ENCODE data around the gene PTPRU.
"Not testable (repeated sequence)": the region's sequence is repeated elsewhere in the genome, so short reads cannot be mapped to it uniquely, and the experiment has no call there.

The PTPRU gene

DNA sequence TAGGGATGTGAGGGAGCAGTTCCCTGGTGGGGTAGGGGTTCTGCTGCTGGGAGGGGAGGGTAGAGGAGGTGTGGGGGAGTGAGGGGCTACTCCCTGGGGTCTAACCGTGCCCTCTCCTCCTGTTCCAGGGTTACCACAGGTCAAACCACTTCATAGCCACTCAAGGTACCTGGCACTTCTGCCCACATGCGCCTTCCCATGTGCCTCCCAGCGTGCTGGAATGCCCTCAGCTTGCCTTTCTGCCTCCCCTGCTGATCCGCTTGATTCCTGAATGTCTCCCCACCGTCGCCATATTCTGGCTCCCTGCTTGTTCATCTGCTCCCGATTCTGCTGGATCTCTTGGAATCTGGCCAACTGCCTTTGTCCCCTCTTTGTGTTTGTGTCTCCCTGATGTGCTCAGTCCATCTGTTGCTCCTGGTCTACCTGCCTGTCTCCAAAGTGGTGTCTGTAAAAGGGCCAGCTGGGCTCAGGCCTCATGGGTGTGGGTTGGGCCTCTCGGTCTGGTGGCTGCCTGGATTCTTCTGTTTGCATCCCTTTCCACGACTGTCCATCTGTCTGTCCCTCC lies 74.4 kb downstream of the PTPRU start:
- Histone ChIP-seq H3K4me2 (ENCODE audit: low read depth, low read length, poor library complexity, severe bottlenecking) (no peak overlapping the region), H3K9me3 (ENCODE audit: insufficient read depth, low read depth, low read length) (no peaks in the 10 kb centered on the region), H3K79me2 (ENCODE audit: insufficient read depth, low read length) (no peaks in the 10 kb centered on the region), H2AFZ (ENCODE audit: low read length) (no peak overlapping the region), H3K9ac (ENCODE audit: low read depth, low read length, poor library complexity, severe bottlenecking) (no peak overlapping the region), H3K4me1 (ENCODE audit: insufficient read depth, low read length, poor library complexity, severe bottlenecking) (no peaks in the 10 kb centered on the region), H3K4me3 (ENCODE audit: low read length, poor library complexity, severe bottlenecking) (no peak overlapping the region), H3K9me2 (replicated peaks; ENCODE audit: low read depth, low read length) (no peaks in the 10 kb centered on the region), H3K27me3 (ENCODE audit: insufficient read depth, low read length, poor library complexity, severe bottlenecking) (no peaks in the 10 kb centered on the region), H3F3A (ENCODE audit: low read depth) (no peaks in the 10 kb centered on the region), H3K36me3 (ENCODE audit: insufficient read depth, low read length) (no peaks in the 10 kb centered on the region), H4K20me1 (ENCODE audit: insufficient read depth, low read length, poor library complexity, severe bottlenecking) (no peaks in the 10 kb centered on the region)
- TF ChIP-seq, protein P1, sequence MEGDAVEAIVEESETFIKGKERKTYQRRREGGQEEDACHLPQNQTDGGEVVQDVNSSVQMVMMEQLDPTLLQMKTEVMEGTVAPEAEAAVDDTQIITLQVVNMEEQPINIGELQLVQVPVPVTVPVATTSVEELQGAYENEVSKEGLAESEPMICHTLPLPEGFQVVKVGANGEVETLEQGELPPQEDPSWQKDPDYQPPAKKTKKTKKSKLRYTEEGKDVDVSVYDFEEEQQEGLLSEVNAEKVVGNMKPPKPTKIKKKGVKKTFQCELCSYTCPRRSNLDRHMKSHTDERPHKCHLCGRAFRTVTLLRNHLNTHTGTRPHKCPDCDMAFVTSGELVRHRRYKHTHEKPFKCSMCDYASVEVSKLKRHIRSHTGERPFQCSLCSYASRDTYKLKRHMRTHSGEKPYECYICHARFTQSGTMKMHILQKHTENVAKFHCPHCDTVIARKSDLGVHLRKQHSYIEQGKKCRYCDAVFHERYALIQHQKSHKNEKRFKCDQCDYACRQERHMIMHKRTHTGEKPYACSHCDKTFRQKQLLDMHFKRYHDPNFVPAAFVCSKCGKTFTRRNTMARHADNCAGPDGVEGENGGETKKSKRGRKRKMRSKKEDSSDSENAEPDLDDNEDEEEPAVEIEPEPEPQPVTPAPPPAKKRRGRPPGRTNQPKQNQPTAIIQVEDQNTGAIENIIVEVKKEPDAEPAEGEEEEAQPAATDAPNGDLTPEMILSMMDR (conservative IDR thresholded peaks at IDR 0.05; ENCODE audit: low read length): no peak
- TF ChIP-seq EZH2phosphoT487 (IDR thresholded peaks at IDR 0.05; ENCODE audit: borderline replicate concordance): no peak

DNA sequence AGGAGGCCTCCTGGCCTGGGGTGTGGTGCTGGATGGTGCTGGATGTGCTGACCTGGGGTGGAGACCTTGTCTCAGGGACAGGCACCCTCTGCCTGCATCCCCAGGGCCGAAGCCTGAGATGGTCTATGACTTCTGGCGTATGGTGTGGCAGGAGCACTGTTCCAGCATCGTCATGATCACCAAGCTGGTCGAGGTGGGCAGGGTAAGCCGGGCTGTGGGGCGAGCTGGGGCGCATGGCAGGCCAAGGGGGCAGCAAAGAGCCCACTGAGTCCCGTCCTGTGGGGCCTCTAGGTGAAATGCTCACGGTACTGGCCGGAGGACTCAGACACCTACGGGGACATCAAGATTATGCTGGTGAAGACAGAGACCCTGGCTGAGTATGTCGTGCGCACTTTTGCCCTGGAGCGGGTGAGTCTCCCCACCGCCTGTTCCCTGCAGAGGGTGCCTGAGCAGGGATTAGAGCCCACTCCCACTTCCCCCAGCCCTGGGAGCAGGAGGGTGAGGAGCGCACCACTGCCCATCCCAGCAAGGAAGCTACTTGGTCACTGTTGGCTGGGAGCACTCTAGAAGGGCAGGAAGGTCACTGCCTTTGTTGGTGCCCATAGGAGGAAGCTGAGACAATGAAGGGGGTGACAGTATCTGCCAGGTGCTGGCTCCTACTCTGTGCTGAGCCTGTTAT lies 75.2 kb downstream of the PTPRU start:
- Histone ChIP-seq H3K4me3 (ENCODE audit: low read length, poor library complexity, severe bottlenecking) (no peak overlapping the region), H3F3A (ENCODE audit: low read depth) (no peaks in the 10 kb centered on the region), H4K20me1 (ENCODE audit: insufficient read depth, low read length, poor library complexity, severe bottlenecking) (no peaks in the 10 kb centered on the region)

DNA sequence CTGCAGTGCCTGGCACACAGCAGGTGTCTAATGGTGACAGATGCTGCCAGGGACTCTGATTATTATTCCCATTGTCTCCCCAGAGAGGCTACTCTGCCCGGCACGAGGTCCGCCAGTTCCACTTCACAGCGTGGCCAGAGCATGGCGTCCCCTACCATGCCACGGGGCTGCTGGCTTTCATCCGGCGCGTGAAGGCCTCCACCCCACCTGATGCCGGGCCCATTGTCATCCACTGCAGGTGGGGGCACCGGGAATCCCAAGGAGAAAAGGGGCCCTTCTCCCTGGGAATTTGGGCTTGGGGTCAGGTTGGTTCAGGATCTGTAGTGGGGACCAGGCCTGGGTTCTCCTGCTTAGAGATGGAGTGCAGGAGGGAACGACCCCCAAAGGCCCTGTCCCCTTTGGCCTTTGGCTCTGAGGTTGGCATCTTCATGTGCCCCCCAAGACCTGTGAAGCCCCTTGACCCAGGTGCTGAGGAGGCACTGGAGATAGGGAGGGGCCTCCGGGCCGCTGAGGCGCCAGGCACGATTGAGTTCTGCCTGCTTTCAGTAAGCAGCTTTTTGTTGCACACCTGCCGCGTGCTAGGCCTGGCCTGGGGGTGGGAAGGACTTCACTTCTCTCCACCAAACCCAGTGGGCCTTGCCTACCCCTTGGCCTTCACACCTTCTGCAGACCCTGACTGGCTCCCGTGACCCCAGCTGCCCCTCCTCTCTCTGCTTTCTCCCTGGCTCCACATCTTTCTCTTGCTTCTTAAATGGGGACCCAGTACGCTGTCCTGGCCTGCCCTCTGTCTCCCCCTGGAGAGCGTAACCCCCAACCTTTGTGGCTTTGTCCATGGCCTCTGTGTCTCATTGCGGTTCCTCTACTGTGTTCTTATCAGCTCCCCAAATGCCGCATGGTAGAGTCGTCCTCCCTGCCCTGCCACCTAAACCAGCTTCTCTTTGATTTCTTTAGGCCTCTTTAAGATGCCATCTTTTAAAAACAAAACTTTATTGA lies 76.4 kb downstream of the PTPRU start:
- H3K4me2 ChIP-seq (ENCODE audit: low read depth, low read length, poor library complexity, severe bottlenecking): no peak overlapping the region
- H3K4me1 ChIP-seq (ENCODE audit: insufficient read depth, low read length, poor library complexity, severe bottlenecking): no peaks in the 10 kb centered on the region
- no peak overlapping the region for H3K9ac ChIP-seq (ENCODE audit: low read depth, low read length, poor library complexity, severe bottlenecking)
- H3K27me3 ChIP-seq (ENCODE audit: insufficient read depth, low read length, poor library complexity, severe bottlenecking): no peaks in the 10 kb centered on the region
- no peak overlapping the region for H3K4me3 ChIP-seq (ENCODE audit: low read length, poor library complexity, severe bottlenecking)
- no peaks in the 10 kb centered on the region for H3K9me3 ChIP-seq (ENCODE audit: insufficient read depth, low read depth, low read length)
- no peak for TF ChIP-seq EZH2phosphoT487 (IDR thresholded peaks at IDR 0.05; ENCODE audit: borderline replicate concordance)
- TF ChIP-seq, protein P1 (conservative IDR thresholded peaks at IDR 0.05; ENCODE audit: low read length): no peak
- no peaks in the 10 kb centered on the region for H3K36me3 ChIP-seq (ENCODE audit: insufficient read depth, low read length)
- H4K20me1 ChIP-seq (ENCODE audit: insufficient read depth, low read length, poor library complexity, severe bottlenecking): no peaks in the 10 kb centered on the region
- no peak overlapping the region for H2AFZ ChIP-seq (ENCODE audit: low read length)
- H3K9me2 ChIP-seq (replicated peaks; ENCODE audit: low read depth, low read length): no peaks in the 10 kb centered on the region
- no peaks in the 10 kb centered on the region for H3K79me2 ChIP-seq (ENCODE audit: insufficient read depth, low read length)
- H3F3A ChIP-seq (ENCODE audit: low read depth): no peaks in the 10 kb centered on the region

More for the DNA sequence above, 75.2 kb downstream of the PTPRU start:
- Histone ChIP-seq H3K36me3 (ENCODE audit: insufficient read depth, low read length) (no peaks in the 10 kb centered on the region), H3K4me2 (ENCODE audit: low read depth, low read length, poor library complexity, severe bottlenecking) (no peak overlapping the region), H3K9ac (ENCODE audit: low read depth, low read length, poor library complexity, severe bottlenecking) (no peak overlapping the region), H3K9me2 (replicated peaks; ENCODE audit: low read depth, low read length) (no peaks in the 10 kb centered on the region), H2AFZ (ENCODE audit: low read length) (no peak overlapping the region), H3K4me1 (ENCODE audit: insufficient read depth, low read length, poor library complexity, severe bottlenecking) (no peaks in the 10 kb centered on the region), H3K27me3 (ENCODE audit: insufficient read depth, low read length, poor library complexity, severe bottlenecking) (no peaks in the 10 kb centered on the region), H3K9me3 (ENCODE audit: insufficient read depth, low read depth, low read length) (no peaks in the 10 kb centered on the region), H3K79me2 (ENCODE audit: insufficient read depth, low read length) (no peaks in the 10 kb centered on the region)
- TF ChIP-seq, protein P1 (conservative IDR thresholded peaks at IDR 0.05; ENCODE audit: low read length): no peak
- no peak for TF ChIP-seq EZH2phosphoT487 (IDR thresholded peaks at IDR 0.05; ENCODE audit: borderline replicate concordance)

DNA sequence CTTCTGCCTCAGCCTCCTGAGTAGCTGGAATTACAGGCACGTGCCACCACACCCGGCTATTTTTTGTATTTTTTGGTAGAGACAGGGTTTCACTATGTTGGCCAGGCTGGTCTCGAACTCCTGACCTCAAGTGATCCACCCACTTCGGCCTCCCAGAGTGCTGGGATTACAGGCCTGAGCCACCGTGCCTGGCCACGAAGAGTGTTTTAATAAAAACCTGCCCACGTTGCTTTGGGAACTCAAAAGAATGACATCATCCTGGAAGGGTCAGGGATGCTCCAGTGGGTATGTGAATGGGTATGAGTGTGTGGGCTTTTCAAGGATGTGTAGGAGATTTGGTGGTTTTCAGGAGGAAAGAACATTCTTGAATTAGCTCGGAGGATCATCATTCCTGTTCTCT lies 78.4 kb downstream of the PTPRU start:
- H4K20me1 ChIP-seq (ENCODE audit: insufficient read depth, low read length, poor library complexity, severe bottlenecking); H3F3A ChIP-seq (ENCODE audit: low read depth); H3K9me2 ChIP-seq (replicated peaks; ENCODE audit: low read depth, low read length); H3K4me1 ChIP-seq (ENCODE audit: insufficient read depth, low read length, poor library complexity, severe bottlenecking); H3K79me2 ChIP-seq (ENCODE audit: insufficient read depth, low read length); H2AFZ ChIP-seq (ENCODE audit: low read length); H3K27me3 ChIP-seq (ENCODE audit: insufficient read depth, low read length, poor library complexity, severe bottlenecking); H3K9me3 ChIP-seq (ENCODE audit: insufficient read depth, low read depth, low read length); H3K4me2 ChIP-seq (ENCODE audit: low read depth, low read length, poor library complexity, severe bottlenecking); H3K9ac ChIP-seq (ENCODE audit: low read depth, low read length, poor library complexity, severe bottlenecking); H3K36me3 ChIP-seq (ENCODE audit: insufficient read depth, low read length); H3K4me3 ChIP-seq (ENCODE audit: low read length, poor library complexity, severe bottlenecking): not testable (repeated sequence)

Data from Loucy (cell line).